ENCODE measurements around the gene PAX6.

The PAX6 gene

DNA sequence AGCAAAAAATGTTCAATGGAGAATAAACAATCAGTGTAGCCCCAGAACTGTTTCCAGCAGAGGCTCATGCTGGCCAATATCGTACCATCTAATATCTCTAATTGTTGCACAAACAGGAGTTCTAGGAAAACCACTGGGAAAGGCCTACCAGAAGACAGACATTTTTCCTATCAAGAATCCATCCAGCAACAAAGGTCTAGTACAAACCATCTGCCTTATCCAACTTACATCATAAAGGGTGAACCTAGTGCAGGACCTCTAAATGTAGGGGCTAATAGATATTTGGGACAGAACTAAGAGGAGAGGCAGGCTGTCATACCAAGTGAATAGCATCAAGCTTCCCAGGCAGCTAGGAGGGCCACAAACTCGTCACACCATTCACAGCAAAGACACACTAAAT, 18.7 kb downstream of the PAX6 start:
- 95% methylated on average over 2 of the region's 2 CpGs for WGBS
- Histone ChIP-seq H3K4me3 (ENCODE audit: low read length) (no peak overlapping the region), H3K4me1 (ENCODE audit: insufficient read depth, low read length) (peaks cover 23% of the 10 kb centered on the region), H3K9ac (ENCODE audit: low read depth, low read length) (no peak overlapping the region), H3K27me3 (ENCODE audit: insufficient read depth, low read length) (peaks cover 43% of the 10 kb centered on the region), H3K36me3 (ENCODE audit: insufficient read depth, low read length) (peaks cover 3% of the 10 kb centered on the region; the same call in 1 of the 2 replicates), H3K9me3 (ENCODE audit: insufficient read depth, low read depth, low read length) (no peaks in the 10 kb centered on the region), H3K27ac (ENCODE audit: low read depth, low read length) (no peak overlapping the region)

DNA sequence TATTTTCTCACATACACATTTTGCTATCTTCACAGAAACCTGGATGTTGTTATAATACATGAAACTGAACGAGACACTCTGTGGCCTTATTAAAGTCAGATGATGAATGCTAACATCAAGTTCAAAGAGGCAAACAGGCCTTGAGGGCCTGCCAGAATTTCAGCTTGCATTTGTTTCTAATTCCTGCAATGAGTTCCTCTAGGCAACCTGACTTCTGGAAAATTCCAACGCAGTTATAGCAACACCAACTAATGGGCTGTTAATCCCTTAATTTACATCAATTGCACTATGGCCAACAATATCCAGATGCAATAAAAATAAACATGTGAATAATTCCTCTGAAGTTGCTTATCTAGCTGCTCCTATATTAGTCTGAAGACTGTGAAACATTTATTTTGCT, 19.1 kb downstream of the PAX6 start:
- Histone ChIP-seq H3K9me3 (ENCODE audit: insufficient read depth, low read depth, low read length) (no peaks in the 10 kb centered on the region), H3K4me1 (ENCODE audit: insufficient read depth, low read length) (peaks cover 19% of the 10 kb centered on the region), H3K27ac (ENCODE audit: low read depth, low read length) (no peak overlapping the region), H3K9ac (ENCODE audit: low read depth, low read length) (no peak overlapping the region), H3K4me3 (ENCODE audit: low read length) (no peak overlapping the region), H3K27me3 (ENCODE audit: insufficient read depth, low read length) (peaks cover 39% of the 10 kb centered on the region), H3K36me3 (ENCODE audit: insufficient read depth, low read length) (peaks cover 3% of the 10 kb centered on the region; the same call in 1 of the 2 replicates)
- 80% methylated on average over 2 of the region's 2 CpGs for WGBS

DNA sequence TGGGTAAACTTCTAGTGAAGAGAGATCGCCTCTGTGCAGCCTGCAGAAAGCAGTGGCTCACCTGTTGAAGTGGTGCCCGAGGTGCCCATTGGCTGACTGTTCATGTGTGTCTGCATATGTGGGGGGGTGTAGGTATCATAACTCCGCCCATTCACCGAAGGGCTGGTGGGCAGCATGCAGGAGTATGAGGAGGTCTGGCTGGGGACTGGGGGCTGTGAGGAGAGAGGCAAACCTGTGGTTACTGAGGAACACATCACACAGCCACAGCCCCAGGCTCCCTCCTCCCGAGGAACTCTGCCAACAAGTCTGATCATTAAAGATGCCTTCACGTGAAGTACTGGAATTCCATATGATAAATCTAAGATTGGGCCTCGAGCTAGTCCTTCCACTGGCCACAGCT, 20.5 kb downstream of the PAX6 start:
- H3K27ac ChIP-seq (ENCODE audit: low read depth, low read length): no peak overlapping the region
- H3K27me3 ChIP-seq (ENCODE audit: insufficient read depth, low read length): peaks cover 25% of the 10 kb centered on the region
- 91% methylated on average over 7 of the region's 7 CpGs for WGBS
- peaks cover 8% of the 10 kb centered on the region for H3K4me1 ChIP-seq (ENCODE audit: insufficient read depth, low read length)
- H3K4me3 ChIP-seq (ENCODE audit: low read length): no peak overlapping the region
- peaks cover 3% of the 10 kb centered on the region; the same call in 1 of the 2 replicates for H3K36me3 ChIP-seq (ENCODE audit: insufficient read depth, low read length)
- H3K9me3 ChIP-seq (ENCODE audit: insufficient read depth, low read depth, low read length): no peaks in the 10 kb centered on the region
- no peak overlapping the region for H3K9ac ChIP-seq (ENCODE audit: low read depth, low read length)

DNA sequence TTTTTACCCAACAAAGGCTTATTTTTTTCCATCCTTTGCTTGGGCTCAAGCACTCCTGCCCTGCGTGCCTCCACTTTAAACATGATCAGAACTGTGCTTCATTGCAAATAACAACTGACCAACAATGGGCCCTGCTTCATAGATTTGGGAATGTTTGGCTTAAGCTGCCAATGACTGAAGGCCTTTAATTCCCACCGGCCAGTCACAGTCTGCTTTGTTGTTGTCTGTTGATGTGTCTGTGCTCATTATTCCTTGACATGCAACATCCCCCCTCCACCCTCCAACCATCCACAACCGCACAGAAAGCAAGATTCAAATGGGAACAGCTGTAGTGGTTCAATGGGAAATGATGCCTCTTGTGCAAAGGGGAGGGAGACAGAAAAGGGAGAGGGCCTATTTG, 23.0 kb downstream of the PAX6 start:
- WGBS: 81% methylated on average over 3 of the region's 3 CpGs
- Histone ChIP-seq H3K27ac (ENCODE audit: low read depth, low read length) (no peak overlapping the region), H3K4me3 (ENCODE audit: low read length) (no peak overlapping the region)

DNA sequence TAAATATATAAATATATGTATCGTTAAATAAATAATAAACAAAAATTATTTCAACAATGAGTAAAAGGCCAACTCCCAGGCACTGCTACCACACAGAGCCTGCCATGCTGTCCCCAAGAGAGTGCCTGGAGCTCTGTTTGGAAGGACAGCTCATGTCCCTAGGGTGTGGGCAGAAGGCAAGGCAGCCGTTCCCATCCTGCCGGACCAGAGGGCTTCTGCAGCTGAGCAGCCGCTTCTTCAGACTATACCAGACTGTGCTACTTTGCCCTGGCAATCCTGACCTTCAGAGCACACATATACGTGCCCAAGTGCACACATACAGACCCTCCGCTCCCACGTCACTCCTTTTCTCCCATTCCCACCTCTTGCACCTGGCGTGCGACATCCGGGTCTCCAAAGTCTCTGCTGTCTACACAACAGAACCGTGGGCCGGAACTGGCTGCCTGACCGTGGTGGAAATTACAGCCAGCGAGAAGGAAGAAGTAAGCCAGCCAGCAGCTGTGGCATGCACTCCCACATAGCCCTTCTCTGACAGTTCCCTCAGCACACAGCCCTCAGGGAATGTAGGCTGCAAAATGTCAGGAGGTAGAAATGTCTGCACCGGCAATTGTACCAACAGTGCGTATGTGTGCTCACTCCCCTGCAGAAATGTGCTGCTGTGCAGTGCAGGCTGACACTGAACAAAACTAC, 24.0 kb downstream of the PAX6 start:
- H3K9ac ChIP-seq (ENCODE audit: low read depth, low read length): no peak overlapping the region

More for the DNA sequence above, 23.0 kb downstream of the PAX6 start:
- peaks cover 8% of the 10 kb centered on the region; the same call in 1 of the 2 replicates for H3K4me1 ChIP-seq (ENCODE audit: insufficient read depth, low read length)
- H3K9me3 ChIP-seq (ENCODE audit: insufficient read depth, low read depth, low read length): no peaks in the 10 kb centered on the region
- H3K27me3 ChIP-seq (ENCODE audit: insufficient read depth, low read length): peaks cover under 1% of the 10 kb centered on the region; the same call in 1 of the 2 replicates
- peaks cover 3% of the 10 kb centered on the region; the same call in 1 of the 2 replicates for H3K36me3 ChIP-seq (ENCODE audit: insufficient read depth, low read length)
- no peak overlapping the region for H3K9ac ChIP-seq (ENCODE audit: low read depth, low read length)

DNA sequence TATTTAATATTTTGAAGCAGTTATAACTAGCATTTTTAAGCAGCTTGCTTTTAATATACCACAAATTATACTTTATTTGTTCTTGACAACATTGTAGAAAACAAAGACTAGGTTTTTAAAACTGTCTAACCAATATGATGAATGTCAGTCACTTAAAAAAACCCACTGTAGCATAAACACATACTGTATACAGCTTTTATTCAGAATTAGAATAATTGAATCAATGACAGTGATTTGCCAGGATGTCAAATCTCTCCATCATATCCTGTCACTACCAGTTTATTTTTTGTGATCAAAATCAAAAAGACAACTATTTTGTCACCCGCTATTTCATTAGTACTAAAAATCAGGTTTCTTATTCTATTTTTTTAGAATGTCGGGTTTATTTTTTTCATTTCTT, 26.5 kb downstream of the PAX6 start:
- H3K4me1 ChIP-seq (ENCODE audit: insufficient read depth, low read length): peaks cover 8% of the 10 kb centered on the region; the same call in 1 of the 2 replicates
- H3K9me3 ChIP-seq (ENCODE audit: insufficient read depth, low read depth, low read length): no peaks in the 10 kb centered on the region
- WGBS: no CpG with 5 or more reads among the region's 2 CpGs
- no peak overlapping the region for H3K4me3 ChIP-seq (ENCODE audit: low read length)
- H3K27me3 ChIP-seq (ENCODE audit: insufficient read depth, low read length): no peaks in the 10 kb centered on the region
- H3K27ac ChIP-seq (ENCODE audit: low read depth, low read length): no peak overlapping the region
- H3K9ac ChIP-seq (ENCODE audit: low read depth, low read length): no peak overlapping the region
- H3K36me3 ChIP-seq (ENCODE audit: insufficient read depth, low read length): no peaks in the 10 kb centered on the region; the same call in 1 of the 2 replicates

More for the DNA sequence above, 24.0 kb downstream of the PAX6 start:
- H3K27me3 ChIP-seq (ENCODE audit: insufficient read depth, low read length): no peaks in the 10 kb centered on the region
- H3K4me1 ChIP-seq (ENCODE audit: insufficient read depth, low read length): peaks cover 8% of the 10 kb centered on the region; the same call in 1 of the 2 replicates
- H3K36me3 ChIP-seq (ENCODE audit: insufficient read depth, low read length): no peaks in the 10 kb centered on the region; the same call in 1 of the 2 replicates
- 82% methylated on average over 15 of the region's 16 CpGs for WGBS
- H3K4me3 ChIP-seq (ENCODE audit: low read length): no peak overlapping the region
- H3K27ac ChIP-seq (ENCODE audit: low read depth, low read length): no peak overlapping the region
- no peaks in the 10 kb centered on the region for H3K9me3 ChIP-seq (ENCODE audit: insufficient read depth, low read depth, low read length)

DNA sequence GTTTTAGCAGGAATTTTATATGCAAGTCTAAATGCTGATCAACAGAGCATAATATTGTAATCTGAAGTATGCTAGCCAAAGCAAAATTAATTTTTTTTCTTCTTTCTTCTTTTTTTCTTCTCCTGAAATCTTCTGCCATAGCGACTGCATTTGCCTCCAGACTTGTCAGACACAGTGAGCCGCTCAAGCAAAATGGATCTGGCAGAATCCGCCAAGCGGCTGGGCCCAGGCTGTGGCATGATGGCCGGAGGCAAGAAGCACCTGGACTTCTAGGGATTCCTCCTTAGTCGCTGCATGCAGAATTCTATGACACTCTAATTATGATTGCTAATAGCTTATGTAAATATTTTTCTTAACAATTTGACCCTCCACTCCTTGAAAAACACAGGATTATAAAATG, 27.9 kb downstream of the PAX6 start:
- Histone ChIP-seq H3K4me1 (ENCODE audit: insufficient read depth, low read length) (peaks cover 5% of the 10 kb centered on the region; the same call in 1 of the 2 replicates), H3K27me3 (ENCODE audit: insufficient read depth, low read length) (no peaks in the 10 kb centered on the region), H3K4me3 (ENCODE audit: low read length) (no peak overlapping the region), H3K36me3 (ENCODE audit: insufficient read depth, low read length) (no peaks in the 10 kb centered on the region), H3K9me3 (ENCODE audit: insufficient read depth, low read depth, low read length) (no peaks in the 10 kb centered on the region), H3K27ac (ENCODE audit: low read depth, low read length) (no peak overlapping the region), H3K9ac (ENCODE audit: low read depth, low read length) (no peak overlapping the region)
- 86% methylated on average over 6 of the region's 6 CpGs for WGBS

DNA sequence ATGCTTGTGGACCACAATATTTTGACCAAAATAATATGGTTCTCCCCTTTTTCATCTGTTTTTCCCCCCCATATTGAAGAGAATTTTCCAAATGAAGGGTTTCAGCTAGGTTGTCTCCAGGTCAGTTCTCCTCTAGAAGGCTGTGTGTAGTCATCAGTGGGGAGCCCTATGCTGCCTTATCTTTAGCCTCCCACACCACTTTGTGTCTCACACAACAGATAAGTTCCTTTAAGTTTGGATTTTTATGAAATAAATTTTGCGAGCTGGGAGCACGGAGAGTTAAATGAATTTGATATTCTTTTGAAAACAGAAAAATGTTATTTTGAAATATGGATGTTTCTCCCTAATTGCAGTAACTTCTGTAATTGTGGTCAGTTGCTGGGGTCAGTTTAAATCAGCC, 28.9 kb downstream of the PAX6 start:
- WGBS: 93% methylated on average over 2 of the region's 2 CpGs
- H3K9me3 ChIP-seq (ENCODE audit: insufficient read depth, low read depth, low read length): peaks cover 1% of the 10 kb centered on the region; the same call in 1 of the 2 replicates
- no peak overlapping the region for H3K9ac ChIP-seq (ENCODE audit: low read depth, low read length)
- H3K27me3 ChIP-seq (ENCODE audit: insufficient read depth, low read length): no peaks in the 10 kb centered on the region
- no peaks in the 10 kb centered on the region for H3K4me1 ChIP-seq (ENCODE audit: insufficient read depth, low read length)
- H3K27ac ChIP-seq (ENCODE audit: low read depth, low read length): no peak overlapping the region
- H3K36me3 ChIP-seq (ENCODE audit: insufficient read depth, low read length): no peaks in the 10 kb centered on the region
- H3K4me3 ChIP-seq (ENCODE audit: low read length): no peak overlapping the region

DNA sequence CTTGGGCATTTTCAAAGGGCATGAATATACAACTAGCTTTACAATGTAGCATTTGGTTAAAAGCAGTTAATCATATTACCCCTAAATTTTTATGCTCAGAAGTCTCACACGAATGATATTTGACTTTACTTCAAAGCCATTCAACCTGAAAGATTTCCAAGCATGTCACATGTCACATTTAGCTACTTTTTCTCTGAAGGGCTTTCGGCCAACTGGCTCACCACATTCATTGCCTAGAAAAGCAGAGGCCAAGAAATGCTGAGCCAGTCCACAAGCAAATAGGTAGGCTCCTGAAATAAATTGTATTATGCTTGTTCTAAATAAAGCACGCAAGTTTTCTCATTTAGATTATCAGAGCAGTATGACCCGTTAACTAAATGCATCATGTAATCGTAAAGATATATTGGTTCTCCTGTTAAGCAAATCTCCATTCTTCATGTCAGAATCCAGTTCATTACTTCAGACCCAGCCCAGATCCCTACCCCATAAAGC, 30.6 kb downstream of the PAX6 start:
- 87% methylated on average over 5 of the region's 5 CpGs for WGBS
- Histone ChIP-seq H3K9ac (ENCODE audit: low read depth, low read length) (no peak overlapping the region), H3K4me3 (ENCODE audit: low read length) (no peak overlapping the region), H3K27me3 (ENCODE audit: insufficient read depth, low read length) (no peaks in the 10 kb centered on the region), H3K4me1 (ENCODE audit: insufficient read depth, low read length) (no peaks in the 10 kb centered on the region), H3K27ac (ENCODE audit: low read depth, low read length) (no peak overlapping the region), H3K36me3 (ENCODE audit: insufficient read depth, low read length) (no peaks in the 10 kb centered on the region), H3K9me3 (ENCODE audit: insufficient read depth, low read depth, low read length) (peaks cover 3% of the 10 kb centered on the region; the same call in 1 of the 2 replicates)

DNA sequence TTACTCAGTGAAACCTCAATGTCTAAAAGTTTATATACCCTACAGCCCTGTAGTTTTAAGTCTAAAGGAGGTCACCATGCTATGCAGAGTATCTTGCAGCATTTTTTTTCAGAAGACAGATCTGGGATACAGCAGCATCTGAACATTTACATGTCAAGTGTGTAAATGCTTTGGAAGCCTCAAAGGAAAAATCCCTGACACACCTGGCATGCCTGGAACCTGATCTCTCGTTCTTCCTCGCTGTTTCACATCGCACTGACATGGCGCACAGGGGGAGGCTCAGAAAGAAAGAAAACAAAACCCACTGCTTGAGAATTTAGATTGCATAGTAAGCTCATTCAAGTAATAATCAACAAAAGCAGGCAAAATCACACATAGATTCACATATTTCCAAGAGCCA, 31.0 kb downstream of the PAX6 start:
- WGBS: 92% methylated on average over 4 of the region's 4 CpGs
- H3K36me3 ChIP-seq (ENCODE audit: insufficient read depth, low read length): no peaks in the 10 kb centered on the region

DNA sequence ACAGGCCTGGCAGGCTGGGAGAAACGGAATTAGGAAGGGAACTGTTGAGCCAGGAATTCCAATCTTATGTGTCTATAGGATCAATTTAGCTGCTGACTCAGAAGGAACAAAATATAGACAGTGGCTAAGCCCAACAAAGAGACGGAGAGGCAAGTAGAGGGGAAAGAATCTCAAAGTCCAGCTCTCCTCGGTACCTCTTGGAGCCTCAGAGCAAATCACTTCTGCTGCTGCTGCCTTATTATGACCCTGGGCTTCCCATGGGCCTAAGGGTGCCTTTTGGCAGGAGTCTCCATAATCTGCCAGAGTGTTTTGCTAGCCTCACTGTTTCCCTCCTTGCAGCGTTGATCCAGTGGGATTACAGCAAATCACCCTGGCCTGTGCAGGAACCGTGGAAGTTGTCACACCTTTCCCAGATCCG, 31.7 kb downstream of the PAX6 start:
- 93% methylated on average over 6 of the region's 6 CpGs for WGBS
- no peak overlapping the region for H3K9ac ChIP-seq (ENCODE audit: low read depth, low read length)
- H3K4me3 ChIP-seq (ENCODE audit: low read length): no peak overlapping the region
- no peak overlapping the region for H3K27ac ChIP-seq (ENCODE audit: low read depth, low read length)
- no peaks in the 10 kb centered on the region for H3K36me3 ChIP-seq (ENCODE audit: insufficient read depth, low read length)
- no peaks in the 10 kb centered on the region for H3K27me3 ChIP-seq (ENCODE audit: insufficient read depth, low read length)
- H3K9me3 ChIP-seq (ENCODE audit: insufficient read depth, low read depth, low read length): peaks cover 3% of the 10 kb centered on the region; the same call in 1 of the 2 replicates
- H3K4me1 ChIP-seq (ENCODE audit: insufficient read depth, low read length): no peaks in the 10 kb centered on the region

More for the DNA sequence above, 31.0 kb downstream of the PAX6 start:
- Histone ChIP-seq H3K9me3 (ENCODE audit: insufficient read depth, low read depth, low read length) (peaks cover 3% of the 10 kb centered on the region; the same call in 1 of the 2 replicates), H3K4me1 (ENCODE audit: insufficient read depth, low read length) (no peaks in the 10 kb centered on the region), H3K27ac (ENCODE audit: low read depth, low read length) (no peak overlapping the region), H3K9ac (ENCODE audit: low read depth, low read length) (no peak overlapping the region), H3K4me3 (ENCODE audit: low read length) (no peak overlapping the region), H3K27me3 (ENCODE audit: insufficient read depth, low read length) (no peaks in the 10 kb centered on the region)

Data from HUES64 (cell line).